Adipocyte (in vitro differentiated cells): ENCODE results near the gene CAMTA1.

ENCODE experiments used
- DNase-seq: peaks from one replicate; pipeline ENCODE4 v3.0.0-alpha.2; 2015; ENCODE audit warnings: low read depth
- H3K27me3 ChIP-seq: replicated peaks from 2 replicates; pipeline ENCODE4 v1.7.0; 2013; ENCODE audit warnings: mild to moderate bottlenecking, low read length, moderate library complexity; ENCODE audit not compliant: control insufficient read depth, insufficient read depth
- H3K36me3 ChIP-seq: 2 replicates; pipeline ENCODE4 v1.7.0; 2013; ENCODE audit warnings: low read length, mild to moderate bottlenecking, moderate library complexity; ENCODE audit not compliant: control insufficient read depth, insufficient read depth, severe bottlenecking
- H3K4me1 ChIP-seq: 2 replicates; pipeline ENCODE4 v1.7.0; 2013; ENCODE audit warnings: mild to moderate bottlenecking, low read length, moderate library complexity; ENCODE audit not compliant: control insufficient read depth, insufficient read depth
- H3K4me3 ChIP-seq: 2 replicates; pipeline ENCODE4 v1.7.0; 2013; ENCODE audit warnings: mild to moderate bottlenecking, low read length, moderate library complexity
- H3K9ac ChIP-seq: 2 replicates; pipeline ENCODE4 v1.7.0; 2013; ENCODE audit warnings: mild to moderate bottlenecking, low read length, moderate library complexity
- H3K9me3 ChIP-seq: 2 replicates; pipeline ENCODE4 v1.7.0; 2013; ENCODE audit warnings: mild to moderate bottlenecking, low read length, moderate library complexity; ENCODE audit not compliant: control insufficient read depth

Gene CAMTA1

DNA sequence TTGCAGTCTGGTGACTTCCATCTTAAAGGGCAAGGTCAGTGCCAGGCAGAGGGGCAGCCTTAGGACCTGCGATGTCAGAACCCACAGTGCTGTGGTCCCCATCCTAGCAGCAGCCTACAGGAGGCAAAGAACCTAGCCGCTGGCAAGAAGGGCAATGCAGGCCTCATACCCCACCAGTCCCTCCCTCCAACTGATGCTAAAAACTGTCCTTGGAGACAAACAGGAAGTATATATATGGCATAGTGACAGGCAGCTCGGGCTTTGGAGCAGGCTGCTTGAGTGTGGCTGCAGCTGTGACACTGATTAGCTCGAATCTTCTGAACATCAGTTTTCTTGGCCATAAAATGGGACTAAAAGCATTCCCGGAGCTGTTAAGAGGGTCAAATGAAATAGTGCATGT, 829.9 kb downstream of the CAMTA1 start:
- Histone ChIP-seq H3K4me3 (no peak overlapping the region), H3K36me3 (no peaks in the 10 kb centered on the region), H3K9me3 (peaks cover 5% of the 10 kb centered on the region), H3K9ac (no peak overlapping the region), H3K4me1 (no peaks in the 10 kb centered on the region), H3K27me3 (peaks cover 13% of the 10 kb centered on the region)
- DNase-seq = no peak

DNA sequence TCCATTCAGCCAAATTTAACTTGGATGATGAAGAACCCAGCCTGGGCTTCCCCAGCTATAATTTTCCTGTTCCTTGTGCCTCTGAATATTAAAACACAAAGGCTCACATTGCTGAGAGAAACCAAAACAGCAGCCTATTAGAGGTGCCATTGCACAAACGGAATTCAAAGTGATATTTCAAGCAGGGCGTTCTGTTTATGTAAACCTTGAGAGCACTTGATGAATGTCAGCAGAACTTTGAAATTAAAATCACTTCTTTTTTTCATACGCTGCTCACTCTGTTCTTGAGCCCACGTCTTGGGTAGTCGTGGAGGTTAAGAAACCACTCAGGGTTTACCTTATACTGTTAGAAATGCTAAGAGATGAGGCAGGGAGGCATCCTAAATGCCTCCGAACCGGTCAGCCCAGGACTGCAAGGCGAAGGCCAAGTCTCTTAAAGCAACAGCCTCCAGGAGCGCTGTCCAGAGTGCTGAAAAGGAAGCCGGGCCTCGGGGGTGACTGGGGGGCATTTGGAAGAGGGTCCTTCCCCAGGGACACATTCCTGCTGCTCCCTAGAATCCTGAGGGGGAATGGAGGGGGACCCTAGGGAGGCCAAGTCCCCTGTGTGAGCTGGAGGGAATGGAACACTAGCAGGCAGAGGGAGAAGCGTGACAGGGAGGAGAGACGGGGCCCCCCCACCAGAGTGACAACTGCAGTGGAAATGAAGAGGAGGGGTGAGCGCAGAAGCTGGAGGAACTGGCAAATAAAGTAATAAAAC, 831.0 kb downstream of the CAMTA1 start:
- peak; percentile 64 for DNase-seq
- H3K4me3 ChIP-seq = no peak overlapping the region
- H3K4me1 ChIP-seq = no peaks in the 10 kb centered on the region
- peaks cover 10% of the 10 kb centered on the region for H3K27me3 ChIP-seq
- no peaks in the 10 kb centered on the region for H3K36me3 ChIP-seq
- peaks cover 5% of the 10 kb centered on the region for H3K9me3 ChIP-seq
- no peak overlapping the region for H3K9ac ChIP-seq

DNA sequence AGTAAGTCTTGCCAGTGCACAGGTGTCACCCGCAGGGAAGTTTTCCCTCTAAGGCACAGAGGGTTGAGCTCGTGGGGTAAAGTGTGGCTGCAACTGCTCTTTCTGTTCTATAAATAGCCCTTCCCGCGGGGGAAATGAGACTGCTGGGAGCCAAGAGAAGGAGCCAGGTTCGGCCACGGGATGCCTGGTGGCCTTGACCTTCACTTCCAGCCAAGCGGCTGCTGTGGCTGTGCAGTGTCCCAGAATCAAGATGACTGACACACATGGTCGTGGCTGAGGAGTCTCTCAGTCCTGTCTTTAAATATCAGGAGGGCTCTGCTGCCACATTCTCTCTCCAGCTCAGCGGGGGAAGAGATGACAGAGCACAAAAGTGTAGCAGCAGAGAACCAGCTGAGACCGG, 831.7 kb downstream of the CAMTA1 start:
- no peak for DNase-seq
- H3K9me3 ChIP-seq = peaks cover 2% of the 10 kb centered on the region
- no peaks in the 10 kb centered on the region for H3K4me1 ChIP-seq

DNA sequence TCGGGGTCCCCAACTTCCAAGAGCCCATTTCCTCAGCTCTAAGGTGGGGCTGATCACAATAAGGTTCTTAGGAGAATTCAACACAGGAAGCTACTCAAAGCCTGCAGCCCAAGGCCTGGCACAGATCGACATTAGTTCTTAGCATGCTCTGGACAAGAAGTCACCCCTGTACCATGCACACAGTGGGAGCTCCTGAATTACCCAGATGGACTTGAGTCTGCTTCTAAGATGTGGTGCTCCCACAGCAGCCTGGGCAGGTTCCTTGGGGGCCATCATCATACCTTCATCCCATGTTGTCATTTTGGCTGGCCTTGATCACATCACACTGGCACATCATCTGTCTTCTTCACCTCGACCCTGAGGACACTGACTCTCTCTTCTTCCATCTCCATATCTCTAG, 832.6 kb downstream of the CAMTA1 start:
- H3K4me1 ChIP-seq = no peaks in the 10 kb centered on the region

More for the DNA sequence above, 831.7 kb downstream of the CAMTA1 start:
- Histone ChIP-seq H3K27me3 (peaks cover 3% of the 10 kb centered on the region), H3K9ac (no peak overlapping the region), H3K36me3 (no peaks in the 10 kb centered on the region), H3K4me3 (no peak overlapping the region)

DNA sequence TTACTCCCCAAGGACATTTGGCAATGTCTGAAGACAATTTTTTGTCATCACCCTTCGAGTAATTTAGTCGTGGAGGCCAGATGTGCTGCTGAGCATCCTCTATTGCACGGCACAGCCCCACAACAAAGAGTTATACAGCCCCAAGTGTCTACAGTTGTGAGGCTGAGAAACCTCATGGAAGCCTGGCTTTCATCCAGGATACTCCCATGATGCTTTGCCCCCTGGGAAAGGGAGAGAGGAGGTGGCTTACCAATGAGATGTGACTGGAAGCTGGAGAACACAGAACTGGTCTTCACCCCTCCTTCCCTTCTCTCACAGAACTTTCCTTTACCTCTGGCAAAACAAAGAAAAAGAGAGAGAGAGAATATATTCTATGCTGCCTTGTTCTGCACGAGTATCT, 834.9 kb downstream of the CAMTA1 start:
- Histone ChIP-seq H3K36me3 (no peaks in the 10 kb centered on the region), H3K4me1 (no peaks in the 10 kb centered on the region), H3K9me3 (peaks cover 4% of the 10 kb centered on the region), H3K4me3 (no peak overlapping the region), H3K9ac (no peak overlapping the region), H3K27me3 (peaks cover 17% of the 10 kb centered on the region)
- DNase-seq = no peak

More for the DNA sequence above, 832.6 kb downstream of the CAMTA1 start:
- Histone ChIP-seq H3K27me3 (peaks cover 6% of the 10 kb centered on the region), H3K9ac (no peak overlapping the region), H3K9me3 (no peaks in the 10 kb centered on the region), H3K4me3 (no peak overlapping the region), H3K36me3 (no peaks in the 10 kb centered on the region)
- no peak for DNase-seq

DNA sequence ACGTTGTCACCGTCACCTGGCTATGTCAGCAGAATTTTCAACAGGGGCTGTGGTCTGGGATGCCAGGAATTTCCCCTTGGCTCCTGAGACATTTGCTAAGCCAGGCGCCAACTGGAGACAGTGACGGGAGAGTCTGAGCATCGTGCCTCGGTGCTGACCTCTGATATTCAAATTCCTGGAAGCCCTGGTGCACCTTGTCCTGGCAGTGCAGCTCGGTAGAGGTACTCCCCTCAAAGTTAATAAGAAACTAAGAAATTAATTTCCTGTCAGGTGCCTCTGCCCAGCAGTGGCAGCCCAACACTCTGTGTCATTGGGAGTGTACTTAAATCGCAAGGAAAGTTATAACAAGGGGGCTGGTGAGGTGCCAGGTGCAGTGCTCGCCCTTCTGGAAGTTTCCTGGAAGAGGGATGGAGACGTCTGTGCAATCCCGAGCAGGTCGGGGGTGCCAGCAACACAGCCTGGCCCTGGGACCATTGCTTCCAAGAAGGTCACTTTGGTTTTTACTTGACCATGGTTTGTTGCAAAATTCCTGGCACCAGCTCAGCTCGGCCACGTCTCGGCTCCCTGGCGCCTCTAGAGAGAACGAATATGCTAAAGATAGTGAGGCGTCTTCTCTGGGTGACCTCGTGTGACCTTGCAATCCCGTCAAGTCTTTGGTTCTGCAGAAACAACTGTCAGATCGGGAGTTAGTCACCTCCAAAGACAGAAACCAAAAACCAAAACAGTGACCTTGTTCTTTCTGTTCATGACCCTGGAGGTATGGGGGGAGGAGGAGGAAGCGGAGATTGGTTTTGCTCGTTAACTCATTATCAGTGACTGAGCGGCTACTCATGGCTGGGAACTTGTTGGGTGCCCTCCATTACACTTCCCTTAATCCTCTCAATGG, 836.3 kb downstream of the CAMTA1 start:
- H3K27me3 ChIP-seq = peaks cover 24% of the 10 kb centered on the region

DNA sequence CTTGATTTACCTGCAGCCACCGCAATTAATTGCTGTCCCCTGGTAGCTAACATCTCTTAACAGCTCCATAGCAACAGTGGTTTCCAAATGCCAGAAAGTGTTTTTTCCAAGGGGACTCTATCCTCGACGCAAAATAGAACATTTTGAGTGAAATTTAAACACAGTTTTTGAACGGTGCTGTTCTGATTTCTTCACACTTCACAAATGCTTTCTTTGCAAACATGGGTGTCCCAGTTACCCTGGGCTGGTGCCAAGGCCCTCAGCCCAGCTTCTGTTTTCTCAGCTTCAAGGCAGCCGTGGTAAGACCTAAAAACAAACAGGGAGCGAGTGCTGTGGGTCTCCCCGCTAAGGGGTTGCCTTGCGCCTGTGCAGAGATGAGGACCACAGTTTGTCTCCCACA, 838.6 kb downstream of the CAMTA1 start:
- peaks cover 39% of the 10 kb centered on the region for H3K27me3 ChIP-seq
- H3K4me3 ChIP-seq = no peak overlapping the region
- DNase-seq = no peak
- peaks cover 4% of the 10 kb centered on the region for H3K9me3 ChIP-seq
- H3K9ac ChIP-seq = no peak overlapping the region
- H3K4me1 ChIP-seq = no peaks in the 10 kb centered on the region
- no peaks in the 10 kb centered on the region for H3K36me3 ChIP-seq

More for the DNA sequence above, 836.3 kb downstream of the CAMTA1 start:
- Histone ChIP-seq H3K4me3 (no peak overlapping the region), H3K9me3 (peaks cover 4% of the 10 kb centered on the region), H3K36me3 (no peaks in the 10 kb centered on the region), H3K4me1 (no peaks in the 10 kb centered on the region), H3K9ac (no peak overlapping the region)
- no peak for DNase-seq

DNA sequence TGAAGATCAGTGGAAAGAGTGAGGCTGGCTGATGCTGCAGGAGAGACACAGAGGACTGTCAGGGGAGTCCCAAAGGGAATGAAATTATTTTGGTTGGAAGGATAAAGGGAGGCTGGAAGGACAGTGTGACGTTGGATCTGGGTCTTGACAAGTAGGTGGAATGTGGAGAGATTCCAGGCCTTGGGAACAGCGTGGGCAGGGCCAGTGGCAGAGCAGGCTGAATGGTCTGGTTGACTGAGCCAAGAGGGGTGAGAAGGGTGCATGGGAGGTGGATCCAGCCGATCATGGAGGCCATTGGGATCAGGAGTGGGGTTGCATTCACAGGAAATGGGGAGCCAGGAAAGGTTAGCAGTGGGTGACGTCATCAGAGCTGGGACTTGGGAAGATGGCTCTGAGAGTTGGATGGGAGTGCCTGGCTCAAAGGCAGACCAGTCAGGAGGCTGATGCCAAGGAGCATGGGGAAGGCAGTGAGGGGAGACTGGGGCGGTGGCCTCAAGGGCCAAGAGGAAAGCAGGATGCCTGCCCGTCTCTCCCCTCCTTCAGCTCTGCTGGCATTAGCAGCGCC, 839.6 kb downstream of the CAMTA1 start:
- Histone ChIP-seq H3K27me3 (peaks cover 49% of the 10 kb centered on the region), H3K9ac (no peak overlapping the region), H3K4me1 (no peaks in the 10 kb centered on the region), H3K9me3 (peaks cover 4% of the 10 kb centered on the region), H3K36me3 (no peaks in the 10 kb centered on the region), H3K4me3 (no peak overlapping the region)
- DNase-seq = no peak

DNA sequence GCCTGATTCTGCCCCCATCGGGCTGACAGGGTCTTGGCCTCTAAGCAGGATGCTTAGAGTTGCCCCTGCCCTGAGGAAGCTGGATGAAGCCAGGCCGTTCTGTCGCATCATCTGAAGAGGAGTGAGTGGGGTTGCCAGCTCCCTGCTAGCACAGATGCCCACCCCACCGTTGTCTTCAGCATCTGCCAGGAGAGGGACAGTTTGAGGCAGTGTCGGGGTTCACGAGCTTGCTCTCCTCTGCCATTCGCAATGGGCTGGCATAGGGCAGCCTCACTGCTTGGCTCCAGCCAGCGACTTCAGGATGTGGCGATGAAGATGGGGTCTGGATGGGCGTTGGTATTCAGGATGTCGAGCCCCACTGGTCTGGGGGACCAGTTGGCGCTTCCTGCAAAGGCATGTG, 840.1 kb downstream of the CAMTA1 start:
- Histone ChIP-seq H3K4me3 (no peak overlapping the region), H3K4me1 (no peaks in the 10 kb centered on the region), H3K9ac (no peak overlapping the region), H3K36me3 (no peaks in the 10 kb centered on the region), H3K9me3 (peaks cover 4% of the 10 kb centered on the region), H3K27me3 (peaks cover 50% of the 10 kb centered on the region)
- DNase-seq = no peak

DNA sequence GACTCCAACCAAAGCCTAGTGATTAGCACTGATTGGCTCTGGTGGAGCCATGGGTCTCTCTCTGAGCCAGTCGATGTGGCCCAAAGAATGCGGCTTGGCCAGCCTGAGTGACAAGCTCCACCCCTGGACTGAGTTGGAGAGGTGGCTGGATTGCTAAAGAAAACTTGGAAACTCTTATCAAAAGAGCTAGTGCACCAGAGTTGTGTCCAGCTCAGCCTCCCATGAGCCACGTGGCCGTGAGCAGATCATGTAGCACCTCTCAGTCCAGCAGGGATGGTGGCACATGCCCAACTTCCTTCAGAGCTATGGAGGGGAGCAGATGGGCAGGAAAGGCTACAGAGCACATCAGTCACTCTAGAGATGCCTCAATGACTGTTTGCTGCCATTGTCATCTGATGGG, 843.0 kb downstream of the CAMTA1 start:
- H3K4me1 ChIP-seq = no peaks in the 10 kb centered on the region
- H3K9ac ChIP-seq = no peak overlapping the region
- peaks cover 57% of the 10 kb centered on the region for H3K27me3 ChIP-seq
- DNase-seq = no peak
- peaks cover 4% of the 10 kb centered on the region for H3K9me3 ChIP-seq
- no peak overlapping the region for H3K4me3 ChIP-seq
- H3K36me3 ChIP-seq = no peaks in the 10 kb centered on the region

DNA sequence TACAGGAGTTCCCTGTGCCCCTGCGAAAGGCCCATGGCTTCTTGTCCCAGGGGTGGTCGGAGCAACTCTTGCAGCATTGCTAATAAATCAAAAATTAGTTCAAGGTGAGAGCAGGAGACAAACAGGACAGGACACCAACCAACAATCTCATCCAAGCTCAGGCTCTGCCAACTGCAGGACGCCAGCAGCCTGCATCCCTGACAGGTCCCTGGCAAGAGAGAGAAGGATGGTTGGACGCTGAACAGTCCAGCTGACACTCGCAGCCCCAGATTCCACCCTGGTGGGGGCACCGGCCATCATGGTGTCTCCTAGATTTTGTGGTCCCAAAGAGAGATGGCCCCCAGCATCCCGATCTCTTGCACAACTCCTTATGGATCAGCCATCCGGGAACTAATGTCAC, 843.8 kb downstream of the CAMTA1 start:
- no peaks in the 10 kb centered on the region for H3K36me3 ChIP-seq
- no peak overlapping the region for H3K9ac ChIP-seq
- H3K4me1 ChIP-seq = no peaks in the 10 kb centered on the region
- H3K4me3 ChIP-seq = no peak overlapping the region
- no peak for DNase-seq
- H3K27me3 ChIP-seq = peaks cover 60% of the 10 kb centered on the region
- H3K9me3 ChIP-seq = peaks cover 4% of the 10 kb centered on the region
